Measurements from ENCODE around the gene CLHC1.
"Not testable (repeated sequence)": the region's sequence is repeated elsewhere in the genome, so short reads cannot be mapped to it uniquely, and the experiment has no call there.

Gene CLHC1

GRCh38 chr2:55232084-55232862, at the start of gene CLHC1, which contains the start of gene RPS27A:
Gene CLHC1, minus strand, starts transcription at chr2:55232293. Its CDS starts 9,882 bp downstream, at chr2:55222411.
Gene RPS27A, plus strand, starts transcription at chr2:55232688. Its CDS starts 137 bp downstream, at chr2:55232825.
- peak within 1 kb of the TSS; percentile 81 for H3K4me3 ChIP-seq (ENCODE audit: low read depth, low read length)
- DNase-seq (ENCODE audit: low read depth), result peak; percentile 91
- TF ChIP-seq, protein P1, sequence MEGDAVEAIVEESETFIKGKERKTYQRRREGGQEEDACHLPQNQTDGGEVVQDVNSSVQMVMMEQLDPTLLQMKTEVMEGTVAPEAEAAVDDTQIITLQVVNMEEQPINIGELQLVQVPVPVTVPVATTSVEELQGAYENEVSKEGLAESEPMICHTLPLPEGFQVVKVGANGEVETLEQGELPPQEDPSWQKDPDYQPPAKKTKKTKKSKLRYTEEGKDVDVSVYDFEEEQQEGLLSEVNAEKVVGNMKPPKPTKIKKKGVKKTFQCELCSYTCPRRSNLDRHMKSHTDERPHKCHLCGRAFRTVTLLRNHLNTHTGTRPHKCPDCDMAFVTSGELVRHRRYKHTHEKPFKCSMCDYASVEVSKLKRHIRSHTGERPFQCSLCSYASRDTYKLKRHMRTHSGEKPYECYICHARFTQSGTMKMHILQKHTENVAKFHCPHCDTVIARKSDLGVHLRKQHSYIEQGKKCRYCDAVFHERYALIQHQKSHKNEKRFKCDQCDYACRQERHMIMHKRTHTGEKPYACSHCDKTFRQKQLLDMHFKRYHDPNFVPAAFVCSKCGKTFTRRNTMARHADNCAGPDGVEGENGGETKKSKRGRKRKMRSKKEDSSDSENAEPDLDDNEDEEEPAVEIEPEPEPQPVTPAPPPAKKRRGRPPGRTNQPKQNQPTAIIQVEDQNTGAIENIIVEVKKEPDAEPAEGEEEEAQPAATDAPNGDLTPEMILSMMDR (IDR thresholded peaks at IDR 0.05; ENCODE audit: low read depth, low read length, missing control alignments), result no peak

DNA sequence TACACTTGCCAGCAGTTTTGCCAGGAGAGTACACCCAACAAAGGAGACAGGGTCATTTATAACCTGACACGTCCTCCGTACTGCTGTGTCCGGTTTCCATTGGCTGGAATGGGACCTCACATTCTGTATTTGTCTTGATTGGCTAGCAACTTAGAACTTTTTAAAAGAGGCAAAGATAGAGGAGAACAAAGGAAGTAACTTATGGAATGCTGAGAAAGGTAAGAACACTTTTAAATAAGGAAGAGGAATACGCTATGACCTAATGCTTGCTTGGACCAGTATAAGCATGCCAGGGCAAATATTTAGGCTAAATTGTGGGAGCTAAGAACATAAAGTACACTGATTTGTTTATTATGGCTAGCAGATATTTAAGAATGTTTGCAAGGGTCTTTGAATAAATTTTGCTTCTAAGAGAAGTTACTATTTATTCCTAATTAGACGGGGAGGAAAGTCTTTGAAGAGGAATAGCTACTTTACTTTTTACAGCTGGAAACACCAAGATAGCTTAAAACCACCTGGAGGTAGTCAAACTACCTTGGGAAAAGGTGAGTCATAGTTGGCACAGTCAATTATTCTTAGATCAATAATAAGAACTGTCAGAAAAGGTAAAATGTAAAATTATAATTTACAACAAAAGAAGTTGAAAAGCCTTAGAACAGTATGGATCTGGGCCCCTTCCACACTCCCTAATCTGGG, 48.9 kb upstream of the CLHC1 start:
- H3K4me3 ChIP-seq (ENCODE audit: low read depth, low read length); DNase-seq (ENCODE audit: low read depth): not testable (repeated sequence)

- not testable (repeated sequence) for H3K4me3 ChIP-seq (ENCODE audit: low read depth, low read length); DNase-seq (ENCODE audit: low read depth)
Measured at GRCh38 chr2:55279859-55280424, 47.8 kb upstream of the CLHC1 start.

GRCh38 chr2:55279214-55279835, 47.2 kb upstream of the CLHC1 start:
- H3K4me3 ChIP-seq (ENCODE audit: low read depth, low read length); DNase-seq (ENCODE audit: low read depth): not testable (repeated sequence)

- no peak for DNase-seq (ENCODE audit: low read depth)
- TF ChIP-seq, protein P1 (IDR thresholded peaks at IDR 0.05; ENCODE audit: low read depth, low read length, missing control alignments), result no peak
- H3K4me3 ChIP-seq (ENCODE audit: low read depth, low read length), result no peak overlapping the region
Measured at GRCh38 chr2:55277310-55277709, 45.2 kb upstream of the CLHC1 start.

GRCh38 chr2:55274346-55274745, 42.3 kb upstream of the CLHC1 start:
- H3K4me3 ChIP-seq (ENCODE audit: low read depth, low read length), result not testable (repeated sequence)

GRCh38 chr2:55269645-55269990, 37.5 kb upstream of the CLHC1 start:
- TF ChIP-seq, protein P1 (IDR thresholded peaks at IDR 0.05; ENCODE audit: low read depth, low read length, missing control alignments), result no peak
- H3K4me3 ChIP-seq (ENCODE audit: low read depth, low read length), result peak overlapping the region; percentile 97
- no peak for DNase-seq (ENCODE audit: low read depth)

More at GRCh38 chr2:55274346-55274745, 42.3 kb upstream of the CLHC1 start:
- not testable (repeated sequence) for DNase-seq (ENCODE audit: low read depth)

DNA sequence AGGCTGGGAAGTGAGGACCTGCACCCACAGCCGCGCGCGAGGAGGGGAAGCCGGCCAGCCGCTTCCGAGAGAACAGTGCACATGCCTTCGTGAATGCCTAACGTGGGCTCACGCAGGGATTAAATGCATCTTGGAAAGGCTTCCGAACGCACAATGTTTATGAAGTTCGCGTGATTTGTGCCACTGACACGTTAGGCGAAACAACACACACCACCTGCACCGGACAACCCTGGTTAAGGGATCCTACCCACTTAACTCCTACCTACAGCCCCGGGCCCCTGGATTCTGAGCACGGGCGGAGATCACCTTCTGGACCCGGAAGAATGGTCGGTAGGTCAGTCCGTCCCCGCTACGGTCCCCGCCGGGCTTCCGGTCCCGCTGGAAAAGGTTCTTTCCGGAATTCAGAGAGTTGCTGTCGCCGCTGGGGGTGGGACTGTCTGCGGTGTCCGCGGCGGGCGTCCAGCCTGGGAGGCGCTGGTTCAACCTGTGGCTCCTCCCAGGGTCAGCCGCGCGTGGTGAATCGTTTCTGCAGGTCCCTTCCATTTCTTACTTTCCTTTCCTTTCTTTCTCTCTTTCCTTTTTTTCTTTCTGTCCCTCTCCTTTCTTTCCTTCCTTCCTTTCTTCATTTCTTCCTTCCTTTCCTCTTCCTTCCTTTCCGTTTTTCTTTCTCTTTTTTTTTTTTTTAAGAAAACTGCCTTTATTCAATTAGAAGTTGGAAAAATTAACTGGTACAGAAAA, 37.0 kb upstream of the CLHC1 start, which contains the start of gene MTIF2:
MTIF2 (minus strand) TSS at position 325 of the 738 bp plus-strand sequence. CDS start 5,373 bp downstream, outside the sequence.
- TF ChIP-seq, protein P1 (IDR thresholded peaks at IDR 0.05; ENCODE audit: low read depth, low read length, missing control alignments), result no peak
- H3K4me3 ChIP-seq (ENCODE audit: low read depth, low read length), result peak within 1 kb of the TSS; percentile 97
- DNase-seq (ENCODE audit: low read depth), result peak; percentile 88
